ENCODE results near the gene SCP2.

DNA sequence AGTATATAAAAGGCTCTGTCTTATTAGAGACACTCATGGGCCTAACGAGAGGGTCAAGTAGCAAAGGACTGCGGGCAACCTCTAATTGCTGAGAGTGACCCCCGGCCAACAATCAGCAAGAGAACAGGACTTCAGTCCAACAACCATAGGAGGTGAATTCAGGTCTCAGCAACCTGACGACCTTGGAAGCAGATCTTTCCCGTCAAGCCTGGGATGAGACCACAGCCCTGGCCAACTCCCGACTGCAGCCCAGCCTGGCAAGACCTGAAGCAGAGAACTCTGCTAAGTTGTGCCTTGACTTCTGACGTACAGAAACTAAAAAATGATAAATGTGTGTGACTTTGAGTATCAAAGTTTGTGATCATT lies 11.2 kb upstream of the SCP2 start:
- no peak for TF ChIP-seq POLR2AphosphoS5 (IDR thresholded peaks at IDR 0.05; ENCODE audit: low read depth)
- TF ChIP-seq, protein P1, sequence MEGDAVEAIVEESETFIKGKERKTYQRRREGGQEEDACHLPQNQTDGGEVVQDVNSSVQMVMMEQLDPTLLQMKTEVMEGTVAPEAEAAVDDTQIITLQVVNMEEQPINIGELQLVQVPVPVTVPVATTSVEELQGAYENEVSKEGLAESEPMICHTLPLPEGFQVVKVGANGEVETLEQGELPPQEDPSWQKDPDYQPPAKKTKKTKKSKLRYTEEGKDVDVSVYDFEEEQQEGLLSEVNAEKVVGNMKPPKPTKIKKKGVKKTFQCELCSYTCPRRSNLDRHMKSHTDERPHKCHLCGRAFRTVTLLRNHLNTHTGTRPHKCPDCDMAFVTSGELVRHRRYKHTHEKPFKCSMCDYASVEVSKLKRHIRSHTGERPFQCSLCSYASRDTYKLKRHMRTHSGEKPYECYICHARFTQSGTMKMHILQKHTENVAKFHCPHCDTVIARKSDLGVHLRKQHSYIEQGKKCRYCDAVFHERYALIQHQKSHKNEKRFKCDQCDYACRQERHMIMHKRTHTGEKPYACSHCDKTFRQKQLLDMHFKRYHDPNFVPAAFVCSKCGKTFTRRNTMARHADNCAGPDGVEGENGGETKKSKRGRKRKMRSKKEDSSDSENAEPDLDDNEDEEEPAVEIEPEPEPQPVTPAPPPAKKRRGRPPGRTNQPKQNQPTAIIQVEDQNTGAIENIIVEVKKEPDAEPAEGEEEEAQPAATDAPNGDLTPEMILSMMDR (IDR thresholded peaks at IDR 0.05; ENCODE audit: insufficient read depth, low read length), result no peak

Measured in HL-60 (cell line).